Neuronal stem cell (in vitro differentiated cells): ENCODE data around the gene ADGRA3.

Source experiments
- DNase-seq: peaks from one replicate; pipeline ENCODE4 v3.0.0-alpha.2; 2013; ENCODE audit warnings: low spot score
- H2AFZ ChIP-seq: one replicate; pipeline ENCODE4 v1.6.1; 2013; ENCODE audit warnings: mild to moderate bottlenecking, low read length, inconsistent platforms
- H2AK5ac ChIP-seq: 2 replicates; pipeline ENCODE4 v1.6.1; 2013; ENCODE audit warnings: low read depth, mild to moderate bottlenecking, inconsistent platforms, low read length, moderate library complexity, mixed read lengths
- H2BK120ac ChIP-seq: 2 replicates; pipeline ENCODE4 v1.6.1; 2013; ENCODE audit warnings: low read depth, mild to moderate bottlenecking, inconsistent platforms, low read length, moderate library complexity, mixed read lengths
- H2BK12ac ChIP-seq: one replicate; pipeline ENCODE4 v1.6.1; 2013; ENCODE audit warnings: low read length, inconsistent platforms
- H2BK15ac ChIP-seq: 2 replicates; pipeline ENCODE4 v1.6.1; 2013; ENCODE audit warnings: mild to moderate bottlenecking, low read length, inconsistent platforms, mixed read lengths
- H2BK5ac ChIP-seq: one replicate; pipeline ENCODE4 v1.6.1; 2013; ENCODE audit warnings: inconsistent platforms, mild to moderate bottlenecking, low read length, moderate library complexity
- H3K14ac ChIP-seq: one replicate; pipeline ENCODE4 v1.6.1; 2013; ENCODE audit warnings: low read length, inconsistent platforms
- H3K18ac ChIP-seq: 2 replicates; pipeline ENCODE4 v1.6.1; 2013; ENCODE audit warnings: low read length, inconsistent platforms
- H3K23ac ChIP-seq: 2 replicates; pipeline ENCODE4 v1.6.1; 2013; ENCODE audit warnings: low read depth, mild to moderate bottlenecking, mixed read lengths, low read length, inconsistent platforms; ENCODE audit not compliant: poor library complexity
- H3K27ac ChIP-seq: replicated peaks from 3 replicates; pipeline ENCODE4 v1.5.1; 2013; ENCODE audit warnings: low read length, inconsistent platforms
- H3K27me3 ChIP-seq, 3 experiments: 2 replicates each; pipeline ENCODE4 v1.6.1; 2013; ENCODE audit warnings: low read length in 3 of 3, mild to moderate bottlenecking in 2 of 3, inconsistent platforms in 1 of 3, low read depth in 1 of 3, mixed read lengths in 1 of 3, moderate library complexity in 1 of 3; ENCODE audit not compliant: control insufficient read depth in 3 of 3, insufficient read depth in 3 of 3
- H3K36me3 ChIP-seq, 2 donors: replicated peaks in 1 of 2; 2 replicates each; pipeline ENCODE4 v1.6.1; 2013; ENCODE audit warnings: low read length in 2 of 2; ENCODE audit not compliant: control insufficient read depth in 2 of 2, insufficient read depth in 2 of 2
- H3K4ac ChIP-seq: 2 replicates; pipeline ENCODE4 v1.6.1; 2013; ENCODE audit warnings: inconsistent platforms, mild to moderate bottlenecking, low read length, moderate library complexity
- H3K4me1 ChIP-seq, 2 donors: 1 replicate in 1 of 2; 2 replicates in 1 of 2; pipeline ENCODE4 v1.6.1; 2013; ENCODE audit warnings: low read length in 2 of 2, low read depth in 1 of 2; ENCODE audit not compliant: control insufficient read depth in 2 of 2, insufficient read depth in 1 of 2
- H3K4me2 ChIP-seq: one replicate; pipeline ENCODE4 v1.6.1; 2013; ENCODE audit warnings: mild to moderate bottlenecking, low read length, inconsistent platforms; ENCODE audit not compliant: insufficient read depth, poor library complexity, severe bottlenecking
- H3K4me3 ChIP-seq, 2 donors: 2 replicates each; pipeline ENCODE4 v1.5.1; 2013; ENCODE audit warnings: low read length in 2 of 2, mild to moderate bottlenecking in 2 of 2, inconsistent platforms in 1 of 2, moderate library complexity in 1 of 2
- H3K79me1 ChIP-seq: one replicate; pipeline ENCODE4 v1.6.1; 2013; ENCODE audit warnings: low read depth, mild to moderate bottlenecking, inconsistent platforms, low read length, moderate library complexity
- H3K9ac ChIP-seq: one replicate; pipeline ENCODE4 v1.6.1; 2013; ENCODE audit warnings: mild to moderate bottlenecking, low read depth, low read length, inconsistent platforms; ENCODE audit not compliant: poor library complexity
- H3K9me3 ChIP-seq, 2 donors: replicated peaks in 1 of 2; 2 replicates each; pipeline versions ENCODE3 to v1.6.1; 2013; ENCODE audit warnings: low read length in 2 of 2, mild to moderate bottlenecking in 2 of 2, inconsistent platforms in 1 of 2, low read depth in 1 of 2, mixed read lengths in 1 of 2, moderate library complexity in 1 of 2; ENCODE audit not compliant: control insufficient read depth in 2 of 2, insufficient read depth in 1 of 2
- H4K8ac ChIP-seq: one replicate; pipeline ENCODE4 v1.6.1; 2013; ENCODE audit warnings: low read depth, mild to moderate bottlenecking, inconsistent platforms, low read length, moderate library complexity
- H4K91ac ChIP-seq: one replicate; pipeline ENCODE4 v1.6.1; 2013; ENCODE audit warnings: low read length, low read depth, mild to moderate bottlenecking, inconsistent platforms; ENCODE audit not compliant: poor library complexity
- WGBS, 2 donors: extraction: QIAGEN DNeasy Blood & Tissue Kit; methylation state at CpG; one replicate each; pipeline ENCODE4 v1.1.7; 2013; ENCODE audit warnings: missing lambda C conversion rate in 2 of 2, mixed read lengths in 1 of 2; ENCODE audit not compliant: insufficient read length in 2 of 2, insufficient replicate concordance in 1 of 2; ENCODE audit errors: extremely low coverage in 2 of 2; 5-methylcytosine and 5-hydroxymethylcytosine counted together

Gene ADGRA3

DNA sequence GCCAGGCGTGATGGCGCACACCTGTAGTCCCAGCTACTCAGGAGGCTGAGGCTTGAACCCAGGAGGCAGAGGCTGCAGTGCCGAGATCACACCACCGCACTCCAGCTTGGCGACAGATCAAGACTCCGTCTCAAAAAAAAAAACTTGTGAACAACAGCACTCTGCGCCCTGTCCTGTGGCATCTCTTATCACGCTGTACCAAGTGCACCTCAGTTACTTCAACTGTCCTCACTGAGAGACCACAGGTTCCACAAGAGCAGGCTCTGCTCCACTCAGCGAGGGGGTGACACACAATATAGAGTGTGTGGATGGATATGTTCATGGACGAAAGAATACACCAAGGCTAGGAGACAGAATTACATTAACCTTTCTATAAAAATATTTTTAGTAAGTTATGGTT, 49.3 kb downstream of the ADGRA3 start:
- Histone ChIP-seq H3K79me1 (no peaks in the 10 kb centered on the region), H3K4me3 (no peak overlapping the region), H3K9ac (no peak overlapping the region), H2BK12ac (no peak overlapping the region), H3K36me3 (peaks cover 6 to 80% of the 10 kb centered on the region in 2 donors), H2BK15ac (no peak overlapping the region), H2BK5ac (no peak overlapping the region), H3K4ac (no peak overlapping the region), H4K91ac (no peak overlapping the region), H2AFZ (no peak overlapping the region), H3K18ac (no peak overlapping the region), H3K4me2 (no peak overlapping the region), H3K9me3 (peaks cover 0 to 8% of the 10 kb centered on the region in 2 donors), H2BK120ac (no peak overlapping the region), H3K27ac (no peak overlapping the region), H3K4me1 (no peaks in the 10 kb centered on the region), H4K8ac (no peak overlapping the region), H3K14ac (no peak overlapping the region), H3K23ac (no peak overlapping the region), H3K27me3 (no peaks in the 10 kb centered on the region), H2AK5ac (no peak overlapping the region)
- no peak for DNase-seq
- WGBS, 2 donors, result no CpG with 5 or more reads among the region's 10 CpGs

DNA sequence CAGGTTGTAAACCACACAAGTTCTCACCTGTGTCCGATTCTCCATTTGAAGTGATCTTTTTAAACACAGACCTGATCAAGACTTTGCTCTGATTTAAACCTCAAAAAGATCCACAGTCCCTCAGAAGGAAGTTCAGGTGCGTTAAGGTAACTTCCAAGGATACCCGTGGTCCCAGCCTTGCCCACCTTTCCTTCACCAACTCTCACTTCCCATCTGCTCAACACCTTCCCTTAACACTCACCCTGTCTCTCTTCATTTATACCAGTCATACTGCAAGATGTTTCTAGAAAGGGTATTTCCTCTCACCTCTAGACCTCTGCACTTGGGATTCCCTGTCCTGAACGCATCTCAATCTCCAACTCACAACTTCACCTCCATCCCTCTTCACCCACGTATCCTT, 49.9 kb downstream of the ADGRA3 start:
- H3K23ac ChIP-seq, result no peak overlapping the region
- H3K27me3 ChIP-seq, result no peaks in the 10 kb centered on the region
- H3K4me3 ChIP-seq, result no peak overlapping the region
- H3K14ac ChIP-seq, result no peak overlapping the region
- H4K8ac ChIP-seq, result no peak overlapping the region
- WGBS, 2 donors, result no CpG with 5 or more reads among the region's 5 CpGs
- no peak overlapping the region for H2BK5ac ChIP-seq
- H3K79me1 ChIP-seq, result no peaks in the 10 kb centered on the region
- no peak overlapping the region for H3K4ac ChIP-seq
- H4K91ac ChIP-seq, result no peak overlapping the region
- no peak overlapping the region for H3K18ac ChIP-seq
- no peak overlapping the region for H2BK120ac ChIP-seq
- H3K4me2 ChIP-seq, result no peak overlapping the region
- no peak overlapping the region for H2BK15ac ChIP-seq
- no peaks in the 10 kb centered on the region for H3K4me1 ChIP-seq
- no peak overlapping the region for H2AFZ ChIP-seq
- no peak overlapping the region for H3K27ac ChIP-seq
- H2BK12ac ChIP-seq, result no peak overlapping the region
- DNase-seq, result no peak
- H3K36me3 ChIP-seq, result peaks cover 6 to 79% of the 10 kb centered on the region in 2 donors
- no peak overlapping the region for H2AK5ac ChIP-seq
- H3K9me3 ChIP-seq, result peaks cover 0 to 8% of the 10 kb centered on the region in 2 donors
- H3K9ac ChIP-seq, result no peak overlapping the region

DNA sequence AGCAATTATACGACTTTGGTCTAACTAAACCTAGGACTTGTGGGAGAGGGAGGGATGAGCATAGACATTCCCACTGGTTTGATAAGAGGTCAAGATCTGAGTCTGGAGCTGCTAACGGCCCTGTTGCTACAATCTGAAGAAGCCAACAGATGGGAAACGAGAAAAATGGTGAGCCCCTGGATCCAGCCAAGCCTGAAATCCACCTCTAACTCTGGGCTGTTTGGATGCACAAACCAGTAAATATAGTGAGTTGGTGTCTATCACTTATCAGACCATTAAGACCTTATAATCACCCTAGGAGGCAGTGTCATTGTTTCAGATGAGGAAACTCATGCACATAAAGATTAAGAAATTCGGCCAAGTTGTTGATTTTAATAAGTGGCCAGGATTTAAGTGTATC, 50.5 kb downstream of the ADGRA3 start:
- Histone ChIP-seq H3K4me1 (no peaks in the 10 kb centered on the region), H3K14ac (no peak overlapping the region), H2BK15ac (no peak overlapping the region), H3K27ac (no peak overlapping the region), H3K4me3 (no peak overlapping the region), H2BK120ac (no peak overlapping the region), H3K18ac (no peak overlapping the region), H2BK12ac (no peak overlapping the region), H3K79me1 (no peaks in the 10 kb centered on the region), H2AFZ (no peak overlapping the region), H2AK5ac (no peak overlapping the region), H4K8ac (no peak overlapping the region), H3K27me3 (no peaks in the 10 kb centered on the region), H3K36me3 (peaks cover 0 to 79% of the 10 kb centered on the region in 2 donors), H3K9ac (no peak overlapping the region), H3K4me2 (no peak overlapping the region), H3K23ac (no peak overlapping the region), H3K9me3 (peaks cover 0 to 8% of the 10 kb centered on the region in 2 donors), H3K4ac (no peak overlapping the region), H4K91ac (no peak overlapping the region), H2BK5ac (no peak overlapping the region)
- no CpG with 5 or more reads among the region's 4 CpGs for WGBS, 2 donors
- DNase-seq, result no peak

DNA sequence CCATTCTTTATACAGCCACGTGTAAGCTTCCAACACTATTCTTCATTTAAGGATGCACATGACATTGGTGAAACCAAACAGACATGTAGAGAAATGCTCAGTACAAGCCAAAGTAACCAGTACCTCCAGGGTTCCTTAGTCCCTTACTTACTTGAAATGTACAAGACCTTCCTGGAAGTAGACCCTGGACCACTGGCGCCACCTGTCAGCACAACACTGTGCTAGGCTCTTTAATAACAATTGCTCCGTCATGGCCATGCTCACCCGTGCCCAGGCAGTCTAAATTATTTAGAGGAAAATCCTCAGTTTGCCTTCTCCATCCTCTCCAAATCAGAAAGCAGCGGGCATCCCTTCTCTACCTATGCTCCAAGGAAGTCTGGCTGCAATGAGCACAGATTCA, 52.7 kb downstream of the ADGRA3 start:
- Histone ChIP-seq H2AFZ (no peak overlapping the region), H4K8ac (no peak overlapping the region), H3K23ac (no peak overlapping the region), H3K4me2 (no peak overlapping the region), H3K18ac (no peak overlapping the region), H3K4ac (no peak overlapping the region), H4K91ac (no peak overlapping the region), H3K9ac (no peak overlapping the region), H2BK120ac (no peak overlapping the region), H3K27ac (no peak overlapping the region), H3K27me3 (no peaks in the 10 kb centered on the region), H3K14ac (no peak overlapping the region), H2BK12ac (no peak overlapping the region), H3K79me1 (no peaks in the 10 kb centered on the region), H2AK5ac (no peak overlapping the region), H3K9me3 (peaks cover 0 to 8% of the 10 kb centered on the region in 2 donors), H3K4me1 (no peaks in the 10 kb centered on the region), H2BK5ac (no peak overlapping the region), H3K36me3 (peaks cover 0 to 78% of the 10 kb centered on the region in 2 donors), H3K4me3 (no peak overlapping the region), H2BK15ac (no peak overlapping the region)
- no peak for DNase-seq
- no CpG with 5 or more reads among the region's 5 CpGs for WGBS, 2 donors
